HCT116 (cell line): ENCODE data around the gene GUK1.

Experiments used
- ATF3 ChIP-seq: IDR thresholded peaks from 2 replicates; pipeline ENCODE4 v1.6.1; 2012
- CTCF ChIP-seq, 3 experiments: fragments of 200-600 bp in 1 of 3; sonication (generic) in 1 of 3; IDR thresholded peaks in 2 of 3; conservative IDR thresholded peaks in 1 of 3; 2 replicates each; pipeline ENCODE4 v1.5.1; 2012 to 2017; ENCODE audit warnings: low read depth in 2 of 3, low read length in 2 of 3, antibody characterized with exemption in 1 of 3, borderline replicate concordance in 1 of 3, control low read depth in 1 of 3, mild to moderate bottlenecking in 1 of 3, mixed read lengths in 1 of 3, mixed run types in 1 of 3, moderate library complexity in 1 of 3; ENCODE audit not compliant: insufficient read depth in 1 of 3
- ELF1 ChIP-seq: IDR thresholded peaks from 2 replicates; pipeline ENCODE4 v1.6.1; 2012; ENCODE audit warnings: low read depth, borderline replicate concordance
- EZH2 ChIP-seq: fragments of 200-600 bp; sonication (generic); IDR thresholded peaks from 2 replicates; pipeline ENCODE4 v1.6.1; 2017; ENCODE audit warnings: antibody characterized with exemption, mixed run types
- EZH2phosphoT487 ChIP-seq: fragments of 200-600 bp; IDR thresholded peaks from 2 replicates; pipeline ENCODE4 v1.6.1; 2018; ENCODE audit warnings: antibody characterized with exemption, borderline replicate concordance
- JUND ChIP-seq: IDR thresholded peaks from 2 replicates; pipeline ENCODE4 v1.6.1; 2012
- POLR2A ChIP-seq: IDR thresholded peaks from 2 replicates; pipeline ENCODE4 v1.7.0; 2011; ENCODE audit warnings: borderline replicate concordance; ENCODE audit not compliant: insufficient read depth, insufficient read length; ENCODE audit errors: extremely low read depth
- POLR2AphosphoS5 ChIP-seq: IDR thresholded peaks from 2 replicates; pipeline ENCODE4 v1.6.1; 2011; ENCODE audit warnings: mild to moderate bottlenecking, low read depth, low read length, moderate library complexity
- RAD21 ChIP-seq: IDR thresholded peaks from 2 replicates; pipeline ENCODE4 v1.6.1; 2012; ENCODE audit warnings: low read depth, mild to moderate bottlenecking
- SRF ChIP-seq: IDR thresholded peaks from 2 replicates; pipeline ENCODE4 v1.6.1; 2012; ENCODE audit warnings: low read depth
- TCF7L2 ChIP-seq: IDR thresholded peaks from 2 replicates; pipeline ENCODE4 v1.7.0; 2011; ENCODE audit warnings: borderline replicate concordance, inconsistent platforms; ENCODE audit not compliant: insufficient read depth, insufficient read length; ENCODE audit errors: extremely low read depth
- ZFX ChIP-seq: fragments of 450-650 bp; IDR thresholded peaks from 2 replicates; pipeline ENCODE4 v1.6.1; 2017
- ZNF274 ChIP-seq: fragments of 200-500 bp; sonication (Bioruptor generic); IDR thresholded peaks from 2 replicates; pipeline ENCODE4 v1.6.1; 2014; ENCODE audit warnings: mild to moderate bottlenecking, low read depth, low read length, inconsistent platforms
- TF ChIP-seq, protein P1 (sequence below): IDR thresholded peaks from 2 replicates; pipeline ENCODE4 v1.6.1; 2011; ENCODE audit warnings: mild to moderate bottlenecking, low read length, moderate library complexity; ENCODE audit not compliant: insufficient replicate concordance; ENCODE audit errors: extremely low read depth

GRCh38 chr1:228149406-228150119 lies 9.5 kb downstream of the GUK1 start, which contains the start of gene GJC2:
- TF ChIP-seq EZH2 (no peak), POLR2A (no peak), TCF7L2 (no peak), CTCF (IDR thresholded peaks at IDR 0.05 in 2 of 3, conservative IDR thresholded peaks at IDR 0.05 in 1 of 3; ENCODE audit: borderline replicate concordance in 1 of 3, insufficient read depth in 1 of 3, low read depth in 2 of 3, low read length in 2 of 3) (no peak), POLR2AphosphoS5 (no peak), ZNF274 (no peak), EZH2phosphoT487 (no peak), ELF1 (no peak), ATF3 (no peak), RAD21 (no peak), JUND (no peak), SRF (no peak), ZFX (no peak)
- TF ChIP-seq, protein P1, sequence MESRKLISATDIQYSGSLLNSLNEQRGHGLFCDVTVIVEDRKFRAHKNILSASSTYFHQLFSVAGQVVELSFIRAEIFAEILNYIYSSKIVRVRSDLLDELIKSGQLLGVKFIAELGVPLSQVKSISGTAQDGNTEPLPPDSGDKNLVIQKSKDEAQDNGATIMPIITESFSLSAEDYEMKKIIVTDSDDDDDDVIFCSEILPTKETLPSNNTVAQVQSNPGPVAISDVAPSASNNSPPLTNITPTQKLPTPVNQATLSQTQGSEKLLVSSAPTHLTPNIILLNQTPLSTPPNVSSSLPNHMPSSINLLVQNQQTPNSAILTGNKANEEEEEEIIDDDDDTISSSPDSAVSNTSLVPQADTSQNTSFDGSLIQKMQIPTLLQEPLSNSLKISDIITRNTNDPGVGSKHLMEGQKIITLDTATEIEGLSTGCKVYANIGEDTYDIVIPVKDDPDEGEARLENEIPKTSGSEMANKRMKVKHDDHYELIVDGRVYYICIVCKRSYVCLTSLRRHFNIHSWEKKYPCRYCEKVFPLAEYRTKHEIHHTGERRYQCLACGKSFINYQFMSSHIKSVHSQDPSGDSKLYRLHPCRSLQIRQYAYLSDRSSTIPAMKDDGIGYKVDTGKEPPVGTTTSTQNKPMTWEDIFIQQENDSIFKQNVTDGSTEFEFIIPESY, result no peak
